ENCODE data around the gene ZNF33B. TPM values are rescaled to one million over a fixed set of nuclear protein-coding genes. Genes with fewer than 3 reads are reported as not detected.

ZNF33B gene
- total RNA-seq, 1 donor from 2014 or later, result 37.5 TPM

DNA sequence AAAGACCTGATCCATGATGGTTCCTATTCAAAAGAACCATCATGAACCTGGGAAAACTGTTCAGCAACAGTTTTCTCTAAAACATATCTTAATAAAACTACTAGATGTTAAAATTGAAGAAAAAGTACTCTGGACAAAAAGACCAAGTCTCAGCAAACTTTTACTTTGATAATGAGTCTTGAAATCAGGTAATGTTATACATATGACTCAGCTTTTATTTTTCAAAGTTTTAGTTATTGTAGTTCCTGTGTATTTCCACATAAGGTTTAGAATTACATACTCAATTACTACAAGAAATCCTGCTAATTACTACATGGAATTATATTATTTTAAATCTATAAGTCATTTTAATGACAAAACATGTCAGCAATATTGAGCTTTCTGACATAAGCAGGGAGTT lies 42.2 kb downstream of the ZNF33B start:
- TF ChIP-seq CTCF (IDR thresholded peaks at IDR 0.05; ENCODE audit: partially characterized antibody, unreplicated experiment), result no peak
- no peak overlapping the region for H3K27ac Mint-ChIP-seq (ENCODE audit: unreplicated experiment)
- no peaks in the 10 kb centered on the region for H3K27me3 Mint-ChIP-seq (ENCODE audit: unreplicated experiment)
- no peak overlapping the region for H3K4me3 Mint-ChIP-seq (ENCODE audit: unreplicated experiment)
- no peaks in the 10 kb centered on the region for H3K4me1 Mint-ChIP-seq (ENCODE audit: low read depth, unreplicated experiment)
- peaks cover 15% of the 10 kb centered on the region for H3K9me3 Mint-ChIP-seq (ENCODE audit: unreplicated experiment)
- no peak for DNase-seq
- H3K36me3 Mint-ChIP-seq (ENCODE audit: unreplicated experiment), result peaks cover 39% of the 10 kb centered on the region

- H3K4me3 Mint-ChIP-seq (ENCODE audit: unreplicated experiment), result no peak overlapping the region
- H3K27ac Mint-ChIP-seq (ENCODE audit: unreplicated experiment), result no peak overlapping the region
- peaks cover 15% of the 10 kb centered on the region for H3K9me3 Mint-ChIP-seq (ENCODE audit: unreplicated experiment)
- TF ChIP-seq CTCF (IDR thresholded peaks at IDR 0.05; ENCODE audit: partially characterized antibody, unreplicated experiment), result no peak
- DNase-seq, result no peak
- no peaks in the 10 kb centered on the region for H3K27me3 Mint-ChIP-seq (ENCODE audit: unreplicated experiment)
- peaks cover 46% of the 10 kb centered on the region for H3K36me3 Mint-ChIP-seq (ENCODE audit: unreplicated experiment)
- H3K4me1 Mint-ChIP-seq (ENCODE audit: low read depth, unreplicated experiment), result no peaks in the 10 kb centered on the region
These were observed 44.1 kb downstream of the ZNF33B start for GRCh38 chr10:42594246-42594650.

GRCh38 chr10:42593284-42593683 lies 45.1 kb downstream of the ZNF33B start:
- DNase-seq, result no peak
- Mint-ChIP-seq H3K9me3 (ENCODE audit: unreplicated experiment) (peaks cover 15% of the 10 kb centered on the region), H3K27me3 (ENCODE audit: unreplicated experiment) (peaks cover 2% of the 10 kb centered on the region), H3K36me3 (ENCODE audit: unreplicated experiment) (peaks cover 49% of the 10 kb centered on the region), H3K4me3 (ENCODE audit: unreplicated experiment) (no peak overlapping the region), H3K4me1 (ENCODE audit: low read depth, unreplicated experiment) (no peaks in the 10 kb centered on the region), H3K27ac (ENCODE audit: unreplicated experiment) (no peak overlapping the region)
- no peak for TF ChIP-seq CTCF (IDR thresholded peaks at IDR 0.05; ENCODE audit: partially characterized antibody, unreplicated experiment)

DNA sequence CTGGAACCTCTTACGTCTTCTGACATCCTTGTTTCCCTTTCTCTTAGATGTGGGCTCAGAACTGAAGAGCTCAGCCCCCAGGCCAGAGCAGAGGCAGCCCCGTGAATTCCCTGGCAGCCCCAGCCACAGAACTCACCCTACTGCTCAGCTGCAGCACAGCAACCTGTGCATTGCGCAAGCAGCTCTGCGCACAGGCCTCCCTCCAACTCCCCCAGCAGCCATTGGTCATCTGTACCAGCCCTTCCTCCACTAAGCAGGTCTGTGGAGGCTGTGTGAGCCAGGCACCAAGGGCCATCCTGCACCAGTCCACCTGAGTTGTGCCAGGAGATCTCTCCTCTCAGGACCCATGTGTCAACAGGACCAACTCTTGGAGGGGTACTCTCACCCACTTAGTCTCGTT lies 54.5 kb downstream of the ZNF33B start:
- H3K27ac Mint-ChIP-seq (ENCODE audit: unreplicated experiment), result no peak overlapping the region
- no peak overlapping the region for H3K4me3 Mint-ChIP-seq (ENCODE audit: unreplicated experiment)
- no peak for DNase-seq
- H3K36me3 Mint-ChIP-seq (ENCODE audit: unreplicated experiment), result peaks cover 23% of the 10 kb centered on the region
- TF ChIP-seq CTCF (IDR thresholded peaks at IDR 0.05; ENCODE audit: partially characterized antibody, unreplicated experiment), result no peak
- H3K27me3 Mint-ChIP-seq (ENCODE audit: unreplicated experiment), result peaks cover 7% of the 10 kb centered on the region
- peaks cover 11% of the 10 kb centered on the region for H3K9me3 Mint-ChIP-seq (ENCODE audit: unreplicated experiment)
- no peaks in the 10 kb centered on the region for H3K4me1 Mint-ChIP-seq (ENCODE audit: low read depth, unreplicated experiment)

DNA sequence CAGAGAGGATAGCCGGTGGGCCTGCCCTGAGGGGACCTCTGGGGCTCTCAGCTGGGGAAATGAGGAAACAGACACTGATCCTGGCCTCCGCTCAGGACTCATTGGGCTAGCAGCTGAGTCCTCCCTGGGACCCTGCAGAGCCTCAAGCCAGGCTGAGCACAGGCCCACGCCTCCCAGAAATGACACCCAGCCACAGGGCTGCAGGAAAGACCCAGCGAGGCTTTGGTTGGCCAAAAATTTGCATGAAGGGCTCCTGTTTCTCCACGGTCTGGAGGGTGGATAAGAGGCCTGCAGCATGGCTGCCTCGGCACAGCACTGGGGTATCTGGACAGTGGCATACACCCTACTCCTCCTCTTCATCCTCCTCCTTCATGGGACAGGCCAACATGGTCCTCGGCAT lies 60.4 kb downstream of the ZNF33B start:
- Mint-ChIP-seq H3K4me1 (ENCODE audit: low read depth, unreplicated experiment) (no peaks in the 10 kb centered on the region), H3K27me3 (ENCODE audit: unreplicated experiment) (peaks cover 5% of the 10 kb centered on the region), H3K27ac (ENCODE audit: unreplicated experiment) (no peak overlapping the region), H3K4me3 (ENCODE audit: unreplicated experiment) (no peak overlapping the region), H3K9me3 (ENCODE audit: unreplicated experiment) (peaks cover 6% of the 10 kb centered on the region), H3K36me3 (ENCODE audit: unreplicated experiment) (no peaks in the 10 kb centered on the region)
- DNase-seq, result no peak
- no peak for TF ChIP-seq CTCF (IDR thresholded peaks at IDR 0.05; ENCODE audit: partially characterized antibody, unreplicated experiment)
